WTC11 (cell line): ENCODE data around the gene LYPD6B. TPM values are rescaled to one million over a fixed set of nuclear protein-coding genes. Genes with fewer than 3 reads are reported as not detected.

ENCODE experiments used
- ATAC-seq: fragments of 200-7000 bp; cut with Tn5 transposase; 2 replicates; pipeline ENCODE4 v1.10.0; 2021; ENCODE audit warnings: mild to moderate bottlenecking, moderate library complexity
- CTCF ChIA-PET: fragments of 300-600 bp; sonication (Branson Sonifier 250); formaldehyde crosslinking; loops from one replicate; lab custom pipeline; 2021; ENCODE audit warnings: antibody characterized with exemption; lab: Charles Lee
- POLR2A ChIA-PET: fragments of 350-600 bp; sonication (Branson Sonifier 250); formaldehyde crosslinking; loops from one replicate; lab custom pipeline; 2021; ENCODE audit warnings: antibody characterized with exemption; lab: Charles Lee
- DNase-seq: peaks from one replicate; pipeline ENCODE4 v3.0.0; 2021; ENCODE audit warnings: low spot score
- H3K27ac Mint-ChIP-seq: 2 replicates; pipeline ENCODE4 v1.8.0; 2021; ENCODE audit warnings: mixed read lengths
- H3K27me3 Mint-ChIP-seq: 2 replicates; pipeline ENCODE4 v1.8.0; 2021; ENCODE audit warnings: low read depth, mild to moderate bottlenecking, moderate library complexity, mixed read lengths
- H3K36me3 Mint-ChIP-seq: 2 replicates; pipeline ENCODE4 v1.8.0; 2021; ENCODE audit warnings: mixed read lengths
- H3K4me1 Mint-ChIP-seq: 2 replicates; pipeline ENCODE4 v1.8.0; 2022; ENCODE audit warnings: mixed read lengths
- H3K4me3 Mint-ChIP-seq: 2 replicates; pipeline ENCODE4 v1.8.0; 2021; ENCODE audit warnings: mild to moderate bottlenecking, moderate library complexity, mixed read lengths
- H3K9me3 Mint-ChIP-seq: 2 replicates; pipeline ENCODE4 v1.8.0; 2021; ENCODE audit warnings: mixed read lengths
- CBFB ChIP-seq: sonication (generic); formaldehyde crosslinking; IDR thresholded peaks from 2 replicates; pipeline ENCODE4 v1.8.1; 2022; ENCODE audit warnings: mild to moderate bottlenecking, low read depth, missing genetic modification reagents
- CREB1 ChIP-seq: sonication (generic); formaldehyde crosslinking; IDR thresholded peaks from 2 replicates; pipeline ENCODE4 v1.8.0; 2023; ENCODE audit warnings: mild to moderate bottlenecking, missing genetic modification reagents
- ETV6 ChIP-seq: sonication (generic); formaldehyde crosslinking; IDR thresholded peaks from 2 replicates; pipeline ENCODE4 v1.8.1; 2022; ENCODE audit warnings: mild to moderate bottlenecking, missing genetic modification reagents
- GRHL2 ChIP-seq: fragments of 250-450 bp; sonication (Bioruptor Pico); IDR thresholded peaks from 2 replicates; pipeline ENCODE4 v1.8.0; 2022; ENCODE audit warnings: mild to moderate bottlenecking, moderate library complexity; ENCODE audit not compliant: insufficient replicate concordance, severe bottlenecking
- KAT7 ChIP-seq: sonication (generic); formaldehyde crosslinking; IDR thresholded peaks from 2 replicates; pipeline ENCODE4 v1.8.1; 2023; ENCODE audit warnings: missing genetic modification reagents, mild to moderate bottlenecking, borderline replicate concordance
- MXD4 ChIP-seq: fragments of 250-450 bp; sonication (Bioruptor Pico); IDR thresholded peaks from 2 replicates; pipeline ENCODE4 v1.8.0; 2021; ENCODE audit warnings: mild to moderate bottlenecking, moderate library complexity, borderline replicate concordance
- NFATC4 ChIP-seq: fragments of 250-450 bp; sonication (Bioruptor Pico); IDR thresholded peaks from 2 replicates; pipeline ENCODE4 v1.9.0; 2021; ENCODE audit warnings: mild to moderate bottlenecking
- NR1H2 ChIP-seq: sonication (generic); formaldehyde crosslinking; IDR thresholded peaks from 2 replicates; pipeline ENCODE4 v1.9.0; 2021; ENCODE audit warnings: mild to moderate bottlenecking, moderate library complexity, missing genetic modification reagents
- SP1 ChIP-seq: sonication (generic); formaldehyde crosslinking; conservative IDR thresholded peaks from 2 replicates; pipeline ENCODE4 v1.8.1; 2022; ENCODE audit warnings: missing genetic modification reagents
- TEAD4 ChIP-seq: sonication (generic); formaldehyde crosslinking; IDR thresholded peaks from 2 replicates; pipeline ENCODE4 v1.8.0; 2022; ENCODE audit warnings: mild to moderate bottlenecking, missing genetic modification reagents
- TP53 ChIP-seq: sonication (generic); formaldehyde crosslinking; IDR thresholded peaks from 2 replicates; pipeline ENCODE4 v1.8.1; 2023; ENCODE audit warnings: mild to moderate bottlenecking, missing genetic modification reagents
- ZNF219 ChIP-seq: sonication (generic); formaldehyde crosslinking; IDR thresholded peaks from 2 replicates; pipeline ENCODE4 v1.8.0; 2023; ENCODE audit warnings: missing genetic modification reagents, mild to moderate bottlenecking, borderline replicate concordance
- ZNF232 ChIP-seq: sonication (generic); formaldehyde crosslinking; IDR thresholded peaks from 2 replicates; pipeline ENCODE4 v1.8.0; 2022; ENCODE audit warnings: mild to moderate bottlenecking, missing genetic modification reagents
- total RNA-seq: library from RNA; stranded (reverse); gene quantifications from 3 replicates; pipeline ENCODE4 v1.2.3, GENCODE V29; 2021
- TF ChIP-seq, protein P1 (sequence below): fragments of 250-450 bp; sonication (Bioruptor Pico); IDR thresholded peaks from 2 replicates; pipeline ENCODE4 v1.9.0; 2021; ENCODE audit warnings: mild to moderate bottlenecking
- TF ChIP-seq, protein P2 (sequence below): sonication (generic); formaldehyde crosslinking; conservative IDR thresholded peaks from 2 replicates; pipeline ENCODE4 v1.8.1; 2023; ENCODE audit warnings: mild to moderate bottlenecking, low read depth, missing genetic modification reagents, moderate library complexity
- TF ChIP-seq, protein P3 (sequence below): sonication (generic); formaldehyde crosslinking; IDR thresholded peaks from 2 replicates; pipeline ENCODE4 v1.8.0; 2022; ENCODE audit warnings: mild to moderate bottlenecking, missing genetic modification reagents
- TF ChIP-seq, protein P4 (sequence below): sonication (generic); formaldehyde crosslinking; IDR thresholded peaks from 2 replicates; pipeline ENCODE4 v1.8.1; 2023; ENCODE audit warnings: mild to moderate bottlenecking, missing genetic modification reagents, borderline replicate concordance
- TF ChIP-seq, protein P5 (sequence below): fragments of 250-450 bp; sonication (Bioruptor Pico); IDR thresholded peaks from 2 replicates; pipeline ENCODE4 v1.9.0; 2021; ENCODE audit warnings: moderate library complexity, mild to moderate bottlenecking, inconsistent platforms, borderline replicate concordance
- TF ChIP-seq, protein P6 (sequence below): sonication (generic); formaldehyde crosslinking; IDR thresholded peaks from 2 replicates; pipeline ENCODE4 v1.8.1; 2023; ENCODE audit warnings: mild to moderate bottlenecking, missing genetic modification reagents, moderate library complexity

LYPD6B gene
- total RNA-seq, 1 experiment from 2014 or later, result 1.6 TPM

DNA sequence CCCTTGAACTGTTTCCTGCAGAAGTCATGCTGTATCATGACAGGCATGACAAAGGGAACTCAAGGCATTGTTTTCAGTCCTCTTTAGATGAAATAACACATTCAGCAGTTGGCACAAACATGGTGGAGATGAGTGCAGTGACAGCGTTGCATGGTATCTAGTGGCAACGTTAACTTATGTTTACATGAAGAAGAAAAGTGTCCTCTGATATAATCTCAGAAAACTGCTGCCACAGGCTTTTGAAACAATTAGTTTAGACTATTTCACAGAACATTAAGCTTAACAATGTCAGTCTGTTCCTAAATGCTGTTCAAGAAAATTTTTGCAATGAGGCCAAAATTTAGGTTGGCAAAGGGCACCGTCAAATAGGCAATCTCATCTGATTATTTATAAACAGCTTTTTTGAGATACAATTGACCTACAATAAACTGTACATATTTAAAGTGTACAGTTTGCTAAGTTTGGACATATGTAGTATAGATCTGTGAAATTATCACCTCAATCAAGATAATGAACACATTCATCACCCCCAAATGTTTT lies 64.7 kb downstream of the LYPD6B start (continued):
- TF ChIP-seq, protein P1, sequence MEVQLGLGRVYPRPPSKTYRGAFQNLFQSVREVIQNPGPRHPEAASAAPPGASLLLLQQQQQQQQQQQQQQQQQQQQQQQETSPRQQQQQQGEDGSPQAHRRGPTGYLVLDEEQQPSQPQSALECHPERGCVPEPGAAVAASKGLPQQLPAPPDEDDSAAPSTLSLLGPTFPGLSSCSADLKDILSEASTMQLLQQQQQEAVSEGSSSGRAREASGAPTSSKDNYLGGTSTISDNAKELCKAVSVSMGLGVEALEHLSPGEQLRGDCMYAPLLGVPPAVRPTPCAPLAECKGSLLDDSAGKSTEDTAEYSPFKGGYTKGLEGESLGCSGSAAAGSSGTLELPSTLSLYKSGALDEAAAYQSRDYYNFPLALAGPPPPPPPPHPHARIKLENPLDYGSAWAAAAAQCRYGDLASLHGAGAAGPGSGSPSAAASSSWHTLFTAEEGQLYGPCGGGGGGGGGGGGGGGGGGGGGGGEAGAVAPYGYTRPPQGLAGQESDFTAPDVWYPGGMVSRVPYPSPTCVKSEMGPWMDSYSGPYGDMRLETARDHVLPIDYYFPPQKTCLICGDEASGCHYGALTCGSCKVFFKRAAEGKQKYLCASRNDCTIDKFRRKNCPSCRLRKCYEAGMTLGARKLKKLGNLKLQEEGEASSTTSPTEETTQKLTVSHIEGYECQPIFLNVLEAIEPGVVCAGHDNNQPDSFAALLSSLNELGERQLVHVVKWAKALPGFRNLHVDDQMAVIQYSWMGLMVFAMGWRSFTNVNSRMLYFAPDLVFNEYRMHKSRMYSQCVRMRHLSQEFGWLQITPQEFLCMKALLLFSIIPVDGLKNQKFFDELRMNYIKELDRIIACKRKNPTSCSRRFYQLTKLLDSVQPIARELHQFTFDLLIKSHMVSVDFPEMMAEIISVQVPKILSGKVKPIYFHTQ (CRISPR knock-in tag), result no peak
- no peak for TF ChIP-seq NFATC4 (CRISPR knock-in tag)
- TF ChIP-seq, protein P2, sequence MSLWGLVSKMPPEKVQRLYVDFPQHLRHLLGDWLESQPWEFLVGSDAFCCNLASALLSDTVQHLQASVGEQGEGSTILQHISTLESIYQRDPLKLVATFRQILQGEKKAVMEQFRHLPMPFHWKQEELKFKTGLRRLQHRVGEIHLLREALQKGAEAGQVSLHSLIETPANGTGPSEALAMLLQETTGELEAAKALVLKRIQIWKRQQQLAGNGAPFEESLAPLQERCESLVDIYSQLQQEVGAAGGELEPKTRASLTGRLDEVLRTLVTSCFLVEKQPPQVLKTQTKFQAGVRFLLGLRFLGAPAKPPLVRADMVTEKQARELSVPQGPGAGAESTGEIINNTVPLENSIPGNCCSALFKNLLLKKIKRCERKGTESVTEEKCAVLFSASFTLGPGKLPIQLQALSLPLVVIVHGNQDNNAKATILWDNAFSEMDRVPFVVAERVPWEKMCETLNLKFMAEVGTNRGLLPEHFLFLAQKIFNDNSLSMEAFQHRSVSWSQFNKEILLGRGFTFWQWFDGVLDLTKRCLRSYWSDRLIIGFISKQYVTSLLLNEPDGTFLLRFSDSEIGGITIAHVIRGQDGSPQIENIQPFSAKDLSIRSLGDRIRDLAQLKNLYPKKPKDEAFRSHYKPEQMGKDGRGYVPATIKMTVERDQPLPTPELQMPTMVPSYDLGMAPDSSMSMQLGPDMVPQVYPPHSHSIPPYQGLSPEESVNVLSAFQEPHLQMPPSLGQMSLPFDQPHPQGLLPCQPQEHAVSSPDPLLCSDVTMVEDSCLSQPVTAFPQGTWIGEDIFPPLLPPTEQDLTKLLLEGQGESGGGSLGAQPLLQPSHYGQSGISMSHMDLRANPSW, result no peak
- TF ChIP-seq NR1H2 (CRISPR knock-in tag), result no peak
- TF ChIP-seq GRHL2, result no peak
- no peak for TF ChIP-seq CREB1 (CRISPR knock-in tag)
- TF ChIP-seq ZNF219 (CRISPR knock-in tag), result no peak
- TF ChIP-seq, protein P3, sequence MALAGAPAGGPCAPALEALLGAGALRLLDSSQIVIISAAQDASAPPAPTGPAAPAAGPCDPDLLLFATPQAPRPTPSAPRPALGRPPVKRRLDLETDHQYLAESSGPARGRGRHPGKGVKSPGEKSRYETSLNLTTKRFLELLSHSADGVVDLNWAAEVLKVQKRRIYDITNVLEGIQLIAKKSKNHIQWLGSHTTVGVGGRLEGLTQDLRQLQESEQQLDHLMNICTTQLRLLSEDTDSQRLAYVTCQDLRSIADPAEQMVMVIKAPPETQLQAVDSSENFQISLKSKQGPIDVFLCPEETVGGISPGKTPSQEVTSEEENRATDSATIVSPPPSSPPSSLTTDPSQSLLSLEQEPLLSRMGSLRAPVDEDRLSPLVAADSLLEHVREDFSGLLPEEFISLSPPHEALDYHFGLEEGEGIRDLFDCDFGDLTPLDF (CRISPR knock-in tag), result no peak
- no peak for TF ChIP-seq TP53 (CRISPR knock-in tag)
- TF ChIP-seq ETV6 (CRISPR knock-in tag), result no peak
- TF ChIP-seq, protein P4, sequence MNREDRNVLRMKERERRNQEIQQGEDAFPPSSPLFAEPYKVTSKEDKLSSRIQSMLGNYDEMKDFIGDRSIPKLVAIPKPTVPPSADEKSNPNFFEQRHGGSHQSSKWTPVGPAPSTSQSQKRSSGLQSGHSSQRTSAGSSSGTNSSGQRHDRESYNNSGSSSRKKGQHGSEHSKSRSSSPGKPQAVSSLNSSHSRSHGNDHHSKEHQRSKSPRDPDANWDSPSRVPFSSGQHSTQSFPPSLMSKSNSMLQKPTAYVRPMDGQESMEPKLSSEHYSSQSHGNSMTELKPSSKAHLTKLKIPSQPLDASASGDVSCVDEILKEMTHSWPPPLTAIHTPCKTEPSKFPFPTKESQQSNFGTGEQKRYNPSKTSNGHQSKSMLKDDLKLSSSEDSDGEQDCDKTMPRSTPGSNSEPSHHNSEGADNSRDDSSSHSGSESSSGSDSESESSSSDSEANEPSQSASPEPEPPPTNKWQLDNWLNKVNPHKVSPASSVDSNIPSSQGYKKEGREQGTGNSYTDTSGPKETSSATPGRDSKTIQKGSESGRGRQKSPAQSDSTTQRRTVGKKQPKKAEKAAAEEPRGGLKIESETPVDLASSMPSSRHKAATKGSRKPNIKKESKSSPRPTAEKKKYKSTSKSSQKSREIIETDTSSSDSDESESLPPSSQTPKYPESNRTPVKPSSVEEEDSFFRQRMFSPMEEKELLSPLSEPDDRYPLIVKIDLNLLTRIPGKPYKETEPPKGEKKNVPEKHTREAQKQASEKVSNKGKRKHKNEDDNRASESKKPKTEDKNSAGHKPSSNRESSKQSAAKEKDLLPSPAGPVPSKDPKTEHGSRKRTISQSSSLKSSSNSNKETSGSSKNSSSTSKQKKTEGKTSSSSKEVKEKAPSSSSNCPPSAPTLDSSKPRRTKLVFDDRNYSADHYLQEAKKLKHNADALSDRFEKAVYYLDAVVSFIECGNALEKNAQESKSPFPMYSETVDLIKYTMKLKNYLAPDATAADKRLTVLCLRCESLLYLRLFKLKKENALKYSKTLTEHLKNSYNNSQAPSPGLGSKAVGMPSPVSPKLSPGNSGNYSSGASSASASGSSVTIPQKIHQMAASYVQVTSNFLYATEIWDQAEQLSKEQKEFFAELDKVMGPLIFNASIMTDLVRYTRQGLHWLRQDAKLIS, result no peak
- TF ChIP-seq, protein P5, sequence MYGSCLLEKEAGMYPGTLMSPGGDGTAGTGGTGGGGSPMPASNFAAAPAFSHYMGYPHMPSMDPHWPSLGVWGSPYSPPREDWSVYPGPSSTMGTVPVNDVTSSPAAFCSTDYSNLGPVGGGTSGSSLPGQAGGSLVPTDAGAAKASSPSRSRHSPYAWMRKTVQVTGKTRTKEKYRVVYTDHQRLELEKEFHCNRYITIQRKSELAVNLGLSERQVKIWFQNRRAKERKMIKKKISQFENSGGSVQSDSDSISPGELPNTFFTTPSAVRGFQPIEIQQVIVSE (CRISPR knock-in tag), result no peak

DNA sequence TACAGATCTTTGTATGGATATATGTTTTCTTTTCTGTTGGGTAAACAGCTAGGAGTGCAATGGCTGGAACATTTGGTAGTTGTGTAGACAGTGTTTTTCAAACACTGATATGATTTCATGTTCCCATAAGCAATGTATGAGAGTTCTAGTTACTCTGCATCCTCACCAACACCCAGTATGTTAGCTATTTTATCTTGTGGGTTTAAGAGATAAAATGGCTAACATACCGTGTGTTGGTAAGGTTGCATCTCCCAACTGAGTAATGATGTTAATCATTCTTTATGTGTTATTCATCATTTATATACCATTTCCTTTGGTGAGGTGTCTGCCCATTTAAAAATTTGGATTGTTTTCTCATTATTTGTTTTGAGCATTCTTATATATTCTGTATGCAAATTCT lies 65.7 kb downstream of the LYPD6B start:
- ChIA-PET POLR2A (interaction anchor here (0.7 kb wide), 1 partner anchor 63 kb away, joined by 6 read pairs; no protein-coding TSS in a partner anchor), CTCF (interaction anchor here (0.8 kb wide), 1 partner anchor 167 kb away, joined by 3 read pairs; no protein-coding TSS in a partner anchor)
- H3K4me3 Mint-ChIP-seq, result no peak overlapping the region
- DNase-seq (no peak), ATAC-seq (no peak)
- no peaks in the 10 kb centered on the region for H3K4me1 Mint-ChIP-seq
- peaks cover 25% of the 10 kb centered on the region for H3K9me3 Mint-ChIP-seq
- H3K27me3 Mint-ChIP-seq, result no peaks in the 10 kb centered on the region
- no peak for TF ChIP-seq TEAD4
- TF ChIP-seq ZNF232, result no peak
- TF ChIP-seq SP1, result no peak
- TF ChIP-seq, protein P6, sequence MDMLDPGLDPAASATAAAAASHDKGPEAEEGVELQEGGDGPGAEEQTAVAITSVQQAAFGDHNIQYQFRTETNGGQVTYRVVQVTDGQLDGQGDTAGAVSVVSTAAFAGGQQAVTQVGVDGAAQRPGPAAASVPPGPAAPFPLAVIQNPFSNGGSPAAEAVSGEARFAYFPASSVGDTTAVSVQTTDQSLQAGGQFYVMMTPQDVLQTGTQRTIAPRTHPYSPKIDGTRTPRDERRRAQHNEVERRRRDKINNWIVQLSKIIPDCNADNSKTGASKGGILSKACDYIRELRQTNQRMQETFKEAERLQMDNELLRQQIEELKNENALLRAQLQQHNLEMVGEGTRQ (CRISPR knock-in tag), result no peak
- no peak for TF ChIP-seq MXD4 (CRISPR knock-in tag)
- no peak for TF ChIP-seq CBFB (CRISPR knock-in tag)
- TF ChIP-seq KAT7, result no peak
- H3K27ac Mint-ChIP-seq, result no peak overlapping the region
- H3K36me3 Mint-ChIP-seq, result peaks cover 7% of the 10 kb centered on the region
